Neural cell (in vitro differentiated cells): ENCODE results near the gene KCNJ1. TPM values are rescaled to one million over a fixed set of nuclear protein-coding genes. Genes with fewer than 3 reads are reported as not detected.

Source experiments
- H2AFZ ChIP-seq: fragments of 200-600, 300-800 bp; sonication (generic), shearing (Covaris generic); 2 replicates; pipeline ENCODE4 v1.6.0; 2014; ENCODE audit warnings: low read depth, mild to moderate bottlenecking, antibody characterized with exemption, low read length, moderate library complexity
- H3F3A ChIP-seq: fragments of 200-600 bp; shearing (Covaris generic); 2 replicates; pipeline ENCODE4 v1.6.1; 2016; ENCODE audit warnings: mild to moderate bottlenecking, moderate library complexity, mixed read lengths, antibody characterized with exemption, low read length; ENCODE audit not compliant: insufficient read depth, poor library complexity, severe bottlenecking
- H3K27ac ChIP-seq: fragments of 200-600, 300-800 bp; sonication (generic), shearing (Covaris generic); 2 replicates; pipeline ENCODE4 v1.5.1; 2014; ENCODE audit warnings: mild to moderate bottlenecking, low read length, moderate library complexity
- H3K27me3 ChIP-seq: fragments of 300-800, 200-600 bp; sonication (generic), shearing (Covaris generic); 2 replicates; pipeline ENCODE4 v1.6.0; 2014; ENCODE audit warnings: mild to moderate bottlenecking, low read depth, low read length, moderate library complexity; ENCODE audit not compliant: insufficient read depth
- H3K36me3 ChIP-seq: fragments of 300-800, 200-600 bp; sonication (generic), shearing (Covaris generic); 2 replicates; pipeline ENCODE4 v1.5.1; 2014; ENCODE audit warnings: mild to moderate bottlenecking, antibody characterized with exemption, low read length, moderate library complexity; ENCODE audit not compliant: insufficient read depth
- H3K4me2 ChIP-seq: fragments of 300-800, 200-600 bp; sonication (generic), shearing (Covaris generic); 2 replicates; pipeline ENCODE4 v1.6.0; 2014; ENCODE audit warnings: mild to moderate bottlenecking, low read length
- H3K4me3 ChIP-seq: fragments of 300-800, 200-600 bp; sonication (generic), shearing (Covaris generic); 2 replicates; pipeline ENCODE4 v1.5.1; 2014; ENCODE audit warnings: mild to moderate bottlenecking, low read length, moderate library complexity
- H3K79me2 ChIP-seq: fragments of 200-600 bp; shearing (Covaris generic); replicated peaks from 2 replicates; pipeline ENCODE4 v1.6.0; 2014; ENCODE audit warnings: mild to moderate bottlenecking, low read length, moderate library complexity; ENCODE audit not compliant: insufficient read depth
- H3K9ac ChIP-seq: fragments of 300-800, 200-600 bp; sonication (generic), shearing (Covaris generic); 2 replicates; pipeline ENCODE4 v1.6.1; 2016; ENCODE audit warnings: mild to moderate bottlenecking, low read length, mixed read lengths
- H3K9me2 ChIP-seq: fragments of 200-600 bp; shearing (Covaris generic); 2 replicates; pipeline ENCODE4 v1.6.1; 2016; ENCODE audit warnings: mild to moderate bottlenecking, low read length, mixed read lengths; ENCODE audit not compliant: insufficient read depth
- H3K9me3 ChIP-seq: fragments of 200-600, 300-800 bp; sonication (generic), shearing (Covaris generic); 2 replicates; pipeline ENCODE4 v1.6.1; 2016; ENCODE audit warnings: mild to moderate bottlenecking, mixed run types, low read length, moderate library complexity, mixed read lengths
- H4K20me1 ChIP-seq: fragments of 200-600 bp; shearing (Covaris generic); 2 replicates; pipeline ENCODE4 v1.6.1; 2016; ENCODE audit warnings: mild to moderate bottlenecking, mixed run types; ENCODE audit not compliant: insufficient read depth
- EP300 ChIP-seq: fragments of 450-650 bp; conservative IDR thresholded peaks from 2 replicates; pipeline ENCODE4 v1.6.1; 2014; ENCODE audit warnings: antibody characterized with exemption, mild to moderate bottlenecking, moderate library complexity; ENCODE audit not compliant: poor library complexity, severe bottlenecking
- EZH2 ChIP-seq: fragments of 200-600, 300-800 bp; shearing (Covaris generic), sonication (generic); IDR thresholded peaks from 2 replicates; pipeline ENCODE4 v1.6.1; 2014; ENCODE audit warnings: antibody characterized with exemption, low read length, borderline replicate concordance, mild to moderate bottlenecking; ENCODE audit not compliant: insufficient read depth, poor library complexity, severe bottlenecking
- MXI1 ChIP-seq: fragments of 450-650 bp; conservative IDR thresholded peaks from 2 replicates; pipeline ENCODE4 v1.6.1; 2014; ENCODE audit warnings: antibody characterized with exemption, mild to moderate bottlenecking; ENCODE audit not compliant: poor library complexity, severe bottlenecking
- POLR2AphosphoS5 ChIP-seq: IDR thresholded peaks from 2 replicates; pipeline ENCODE4 v1.6.1; 2012
- RAD21 ChIP-seq: fragments of 450-650 bp; conservative IDR thresholded peaks from 2 replicates; pipeline ENCODE4 v1.6.1; 2014; ENCODE audit warnings: antibody characterized with exemption, mild to moderate bottlenecking, moderate library complexity
- REST ChIP-seq: IDR thresholded peaks from 2 replicates; pipeline ENCODE4 v1.6.1; 2012; ENCODE audit warnings: borderline replicate concordance
- SMC3 ChIP-seq: fragments of 450-650 bp; conservative IDR thresholded peaks from 2 replicates; pipeline ENCODE4 v1.6.1; 2014; ENCODE audit warnings: antibody characterized with exemption, mild to moderate bottlenecking, moderate library complexity; ENCODE audit not compliant: poor library complexity
- TAF1 ChIP-seq: IDR thresholded peaks from 2 replicates; pipeline ENCODE4 v1.6.1; 2012; ENCODE audit warnings: low read depth
- polyA plus RNA-seq: library from polyadenylated mRNA; depleted of rRNA; stranded (reverse); fragments of >200 nt; gene quantifications from 2 replicates; pipeline ENCODE4 v1.2.3, GENCODE V29; 2014
- TF ChIP-seq, protein P1 (sequence below): fragments of 450-650 bp; IDR thresholded peaks from 2 replicates; pipeline ENCODE4 v1.5.1; 2014; ENCODE audit warnings: antibody characterized with exemption, mild to moderate bottlenecking, moderate library complexity; ENCODE audit not compliant: poor library complexity, severe bottlenecking

The KCNJ1 gene
- polyA plus RNA-seq, 1 donor from 2014 or later, result 0.22 TPM

DNA sequence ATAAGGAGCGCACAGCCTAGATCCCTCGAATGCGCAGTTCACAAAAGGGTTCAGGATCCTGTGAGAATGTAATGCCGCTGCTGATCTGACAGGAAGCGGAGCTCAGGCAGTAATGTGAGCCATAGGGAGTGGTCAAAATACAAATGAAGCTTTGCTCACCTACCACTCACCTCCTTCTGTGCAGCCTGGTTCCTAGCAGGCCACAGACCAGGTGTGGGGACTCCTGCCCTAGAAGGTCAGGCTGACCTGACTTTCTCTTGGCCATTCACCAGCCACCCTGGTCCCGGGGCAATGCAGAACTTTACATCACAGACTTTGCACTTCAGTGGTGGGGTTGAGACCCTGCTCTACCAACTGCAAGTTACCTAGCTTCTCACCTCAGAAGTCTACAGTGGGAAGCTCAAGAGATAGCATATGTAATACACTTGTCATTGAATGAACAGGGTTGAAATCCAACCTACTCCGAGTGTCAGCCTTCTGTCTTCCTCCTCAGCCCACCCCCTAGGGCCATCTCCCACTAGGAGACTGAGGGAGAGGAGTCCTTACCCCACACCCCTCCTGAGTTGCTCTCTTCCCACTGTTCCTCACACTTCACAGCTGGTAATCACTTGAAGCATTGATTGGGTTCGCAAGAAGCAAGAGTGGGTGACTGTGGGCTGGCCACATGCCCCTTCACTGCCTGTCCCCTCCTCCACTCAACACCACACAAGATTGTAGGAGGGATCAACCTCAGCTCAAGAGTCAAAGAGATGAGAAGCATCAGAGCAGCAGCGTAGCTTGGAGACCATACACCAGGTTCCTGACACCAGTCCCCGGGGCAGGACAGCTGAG, 2.0 kb upstream of the KCNJ1 start:
- Histone ChIP-seq H3K27ac (no peak overlapping the region), H3K9me3 (no peaks in the 10 kb centered on the region), H3K27me3 (no peaks in the 10 kb centered on the region), H3K4me3 (no peak overlapping the region), H3K4me2 (no peak overlapping the region), H3K79me2 (no peaks in the 10 kb centered on the region), H3K9ac (no peak overlapping the region), H3F3A (no peaks in the 10 kb centered on the region), H3K9me2 (no peaks in the 10 kb centered on the region), H2AFZ (no peak overlapping the region), H3K36me3 (no peaks in the 10 kb centered on the region), H4K20me1 (no peaks in the 10 kb centered on the region)
- TF ChIP-seq MXI1 (no peak), RAD21 (no peak), REST (no peak), EP300 (no peak), EZH2 (no peak)
- TF ChIP-seq, protein P1, sequence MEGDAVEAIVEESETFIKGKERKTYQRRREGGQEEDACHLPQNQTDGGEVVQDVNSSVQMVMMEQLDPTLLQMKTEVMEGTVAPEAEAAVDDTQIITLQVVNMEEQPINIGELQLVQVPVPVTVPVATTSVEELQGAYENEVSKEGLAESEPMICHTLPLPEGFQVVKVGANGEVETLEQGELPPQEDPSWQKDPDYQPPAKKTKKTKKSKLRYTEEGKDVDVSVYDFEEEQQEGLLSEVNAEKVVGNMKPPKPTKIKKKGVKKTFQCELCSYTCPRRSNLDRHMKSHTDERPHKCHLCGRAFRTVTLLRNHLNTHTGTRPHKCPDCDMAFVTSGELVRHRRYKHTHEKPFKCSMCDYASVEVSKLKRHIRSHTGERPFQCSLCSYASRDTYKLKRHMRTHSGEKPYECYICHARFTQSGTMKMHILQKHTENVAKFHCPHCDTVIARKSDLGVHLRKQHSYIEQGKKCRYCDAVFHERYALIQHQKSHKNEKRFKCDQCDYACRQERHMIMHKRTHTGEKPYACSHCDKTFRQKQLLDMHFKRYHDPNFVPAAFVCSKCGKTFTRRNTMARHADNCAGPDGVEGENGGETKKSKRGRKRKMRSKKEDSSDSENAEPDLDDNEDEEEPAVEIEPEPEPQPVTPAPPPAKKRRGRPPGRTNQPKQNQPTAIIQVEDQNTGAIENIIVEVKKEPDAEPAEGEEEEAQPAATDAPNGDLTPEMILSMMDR, result no peak

- Histone ChIP-seq H3K9me2 (no peaks in the 10 kb centered on the region), H3F3A (no peaks in the 10 kb centered on the region), H3K4me2 (no peak overlapping the region), H3K36me3 (no peaks in the 10 kb centered on the region), H3K9me3 (no peaks in the 10 kb centered on the region), H3K27me3 (no peaks in the 10 kb centered on the region), H4K20me1 (no peaks in the 10 kb centered on the region), H2AFZ (no peak overlapping the region), H3K4me3 (no peak overlapping the region), H3K27ac (no peak overlapping the region), H3K9ac (no peak overlapping the region), H3K79me2 (no peaks in the 10 kb centered on the region)
- TF ChIP-seq, protein P1, result no peak
- TF ChIP-seq POLR2AphosphoS5 (no peak), EZH2 (no peak), SMC3 (no peak), TAF1 (no peak)
Measured at GRCh38 chr11:128865490-128865889, 1.6 kb downstream of the KCNJ1 start.
